Nephron progenitor cell (in vitro differentiated cells): Measurements from ENCODE around the gene GPR157.

Experiments
- DNase-seq: peaks from one replicate; pipeline ENCODE4 v3.0.0; 2021
- H3K27ac Mint-ChIP-seq: 2 replicates; pipeline ENCODE4 v1.8.0; 2021; ENCODE audit warnings: mild to moderate bottlenecking, moderate library complexity, mixed read lengths
- H3K27me3 Mint-ChIP-seq: 2 replicates; pipeline ENCODE4 v1.8.0; 2021; ENCODE audit warnings: mild to moderate bottlenecking, low read depth, mixed read lengths; ENCODE audit not compliant: poor library complexity
- H3K36me3 Mint-ChIP-seq: 2 replicates; pipeline ENCODE4 v1.8.0; 2021; ENCODE audit warnings: low read depth, mixed read lengths
- H3K4me1 Mint-ChIP-seq: 2 replicates; pipeline ENCODE4 v1.8.0; 2021; ENCODE audit warnings: mixed read lengths
- H3K4me3 Mint-ChIP-seq: 2 replicates; pipeline ENCODE4 v1.8.0; 2021; ENCODE audit warnings: mild to moderate bottlenecking, moderate library complexity, mixed read lengths
- H3K9me3 Mint-ChIP-seq: 2 replicates; pipeline ENCODE4 v1.8.0; 2021; ENCODE audit warnings: mild to moderate bottlenecking, moderate library complexity, mixed read lengths
- CTCF ChIP-seq: fragments of 200-600 bp; sonication (generic); IDR thresholded peaks from 2 replicates; pipeline ENCODE4 v1.5.0; 2021; ENCODE audit warnings: antibody characterized with exemption

The GPR157 gene

DNA sequence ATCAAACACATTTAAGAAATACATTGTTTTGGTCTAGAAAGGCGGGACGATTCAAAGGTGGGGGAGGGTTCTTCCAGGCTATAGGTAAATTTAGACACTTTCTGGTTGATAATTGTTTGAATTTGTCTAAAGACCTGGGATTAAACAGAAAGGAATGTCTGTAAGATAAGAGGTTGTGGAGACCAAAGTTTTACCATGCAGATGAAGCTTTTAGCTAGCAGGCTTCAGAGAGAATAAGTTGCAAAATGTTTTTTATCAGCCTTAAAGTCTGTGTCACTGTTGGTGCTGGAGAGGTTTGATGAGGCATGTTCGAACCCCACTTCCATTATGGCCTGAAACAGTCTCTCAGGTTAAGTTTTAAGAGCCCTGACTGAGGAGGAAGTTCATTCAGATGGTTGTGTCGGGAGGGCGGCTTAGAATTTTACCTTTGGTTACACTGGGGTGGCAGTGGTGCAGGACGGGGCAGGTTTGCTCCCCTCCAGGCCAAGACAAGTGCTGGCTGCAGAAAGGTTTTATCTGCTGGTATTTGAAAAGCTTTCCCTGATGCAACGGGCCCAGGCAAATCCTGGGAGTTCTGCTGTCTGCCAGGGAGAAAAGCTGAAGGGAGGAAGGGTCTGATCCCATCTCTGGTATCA is 43.5 kb downstream of the GPR157 start:
- DNase-seq = no peak
- Mint-ChIP-seq H3K9me3 (peaks cover 29% of the 10 kb centered on the region), H3K27me3 (peaks cover 14% of the 10 kb centered on the region), H3K36me3 (peaks cover 15% of the 10 kb centered on the region), H3K27ac (peak overlapping the region; percentile 35), H3K4me3 (no peak overlapping the region), H3K4me1 (peaks cover 33% of the 10 kb centered on the region)
- TF ChIP-seq CTCF = no peak

DNA sequence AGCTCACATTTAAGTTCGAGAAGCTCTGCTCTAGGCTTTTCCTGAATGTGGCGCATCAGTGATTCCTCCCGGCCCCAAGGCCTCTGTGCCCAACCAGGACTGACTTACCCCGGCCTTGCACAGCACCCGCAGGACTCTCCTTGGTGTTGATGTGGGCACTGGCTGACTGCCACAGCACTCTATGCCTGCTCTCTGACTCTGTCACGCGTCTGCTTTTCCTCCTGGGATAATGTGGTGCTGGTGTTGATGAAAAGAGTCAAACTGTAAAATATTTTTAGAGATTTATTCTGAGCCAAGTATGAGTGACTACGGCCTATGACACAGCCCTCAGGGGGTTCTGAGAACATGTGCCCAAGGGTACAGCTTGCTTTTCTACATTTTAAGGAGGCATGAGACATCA is 44.0 kb downstream of the GPR157 start:
- no peak for TF ChIP-seq CTCF
- Mint-ChIP-seq H3K27me3 (peaks cover 14% of the 10 kb centered on the region), H3K27ac (no peak overlapping the region), H3K4me1 (peaks cover 34% of the 10 kb centered on the region), H3K9me3 (peaks cover 30% of the 10 kb centered on the region), H3K4me3 (no peak overlapping the region), H3K36me3 (peaks cover 15% of the 10 kb centered on the region)
- no peak for DNase-seq

GRCh38 chr1:9081473-9081872 is 47.4 kb downstream of the GPR157 start:
- H3K36me3 Mint-ChIP-seq = no peaks in the 10 kb centered on the region
- no peak for DNase-seq
- peaks cover 10% of the 10 kb centered on the region for H3K9me3 Mint-ChIP-seq
- H3K27ac Mint-ChIP-seq = no peak overlapping the region
- H3K4me1 Mint-ChIP-seq = peaks cover 52% of the 10 kb centered on the region
- H3K4me3 Mint-ChIP-seq = no peak overlapping the region
- no peak for TF ChIP-seq CTCF
- H3K27me3 Mint-ChIP-seq = peaks cover 16% of the 10 kb centered on the region

DNA sequence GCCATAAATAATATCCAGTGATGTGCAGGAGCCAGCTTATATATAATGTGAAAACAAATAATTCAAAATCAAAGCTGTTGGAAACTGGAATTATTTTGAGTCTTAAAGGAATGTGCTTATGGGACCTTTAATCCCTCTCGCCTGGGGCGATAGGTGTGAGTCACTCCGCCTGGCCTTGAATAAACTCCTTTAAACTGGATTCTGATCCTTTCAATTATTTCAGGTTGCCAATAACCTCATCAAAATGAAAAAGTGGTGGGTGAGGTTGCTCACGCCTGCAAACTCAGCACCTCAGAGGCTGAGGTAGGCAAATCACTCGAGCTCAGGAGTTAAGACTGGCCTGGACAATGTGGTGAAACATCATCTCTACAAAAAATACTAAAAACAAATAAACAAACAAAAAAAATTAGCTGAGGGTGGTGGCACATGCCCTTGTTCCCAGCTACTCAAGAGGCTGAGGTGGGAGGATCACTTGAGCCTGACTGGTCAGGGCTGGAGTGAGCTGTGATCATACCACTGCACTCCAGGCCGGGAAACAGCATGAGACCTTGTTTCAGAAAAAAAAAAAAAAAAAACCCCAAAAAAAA is 48.1 kb downstream of the GPR157 start:
- TF ChIP-seq CTCF = no peak
- Mint-ChIP-seq H3K27ac (no peak overlapping the region), H3K9me3 (peaks cover 15% of the 10 kb centered on the region), H3K4me3 (no peak overlapping the region), H3K4me1 (peaks cover 55% of the 10 kb centered on the region), H3K27me3 (peaks cover 20% of the 10 kb centered on the region), H3K36me3 (no peaks in the 10 kb centered on the region)
- no peak for DNase-seq

DNA sequence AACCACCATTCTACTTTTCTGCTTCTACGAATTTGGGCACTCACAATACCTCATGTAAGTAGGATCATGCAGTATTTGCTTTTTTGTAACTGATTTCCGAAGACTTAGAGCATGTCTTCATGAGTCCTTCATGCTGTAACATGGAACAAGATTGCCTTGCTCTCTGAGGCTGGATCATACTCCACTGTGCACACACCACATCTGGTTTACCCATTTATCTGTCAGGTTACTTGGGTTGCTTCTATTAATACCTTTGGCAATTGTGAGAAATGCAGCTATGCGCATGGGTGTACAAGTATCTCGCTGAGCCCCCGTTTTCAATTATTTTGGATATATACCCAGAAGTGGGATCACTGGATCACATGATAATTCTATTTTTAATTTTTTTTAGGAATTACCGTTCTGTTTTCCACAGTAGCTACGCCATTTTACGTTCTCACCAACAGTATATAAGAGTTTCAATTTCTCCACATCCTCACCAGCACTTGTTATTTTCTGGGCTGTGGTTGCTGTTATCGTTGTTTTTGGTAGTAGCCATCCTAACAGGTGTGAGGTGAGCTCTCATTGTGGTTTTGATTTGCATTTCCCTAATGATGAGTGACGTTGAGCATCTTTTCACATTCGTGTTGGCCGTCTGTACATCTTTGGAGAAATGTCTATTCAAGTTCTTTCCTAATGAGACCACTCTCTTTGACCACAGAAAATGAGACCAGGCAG is 48.8 kb downstream of the GPR157 start:
- Mint-ChIP-seq H3K4me1 (peaks cover 52% of the 10 kb centered on the region), H3K36me3 (no peaks in the 10 kb centered on the region), H3K27ac (no peak overlapping the region), H3K9me3 (peaks cover 19% of the 10 kb centered on the region), H3K27me3 (peaks cover 17% of the 10 kb centered on the region), H3K4me3 (no peak overlapping the region)
- TF ChIP-seq CTCF = no peak
- DNase-seq = no peak
